Memory B cell (primary cell): ENCODE measurements around the gene RIPPLY2.
"Not testable (repeated sequence)": the region's sequence is repeated elsewhere in the genome, so short reads cannot be mapped to it uniquely, and the experiment has no call there.

ENCODE experiments used
- ATAC-seq: fragments of 150-1000 bp; cut with Tn5 transposase; 2 replicates; pipeline ENCODE4 v1.10.0; 2021; ENCODE audit warnings: low read depth, mild to moderate bottlenecking, moderate library complexity
- DNase-seq, 2 donors: peaks; one replicate each; pipeline ENCODE4 v3.0.0; 2022; ENCODE audit warnings: low spot score in 2 of 2
- H3K27ac Mint-ChIP-seq: one replicate; pipeline ENCODE4 v1.8.0; 2022; ENCODE audit warnings: mild to moderate bottlenecking, moderate library complexity, mixed read lengths
- H3K27me3 Mint-ChIP-seq: one replicate; pipeline ENCODE4 v1.8.0; 2022; ENCODE audit warnings: mixed read lengths
- H3K36me3 Mint-ChIP-seq: one replicate; pipeline ENCODE4 v1.8.0; 2022; ENCODE audit warnings: mild to moderate bottlenecking, mixed read lengths
- H3K4me1 Mint-ChIP-seq: one replicate; pipeline ENCODE4 v1.8.0; 2022; ENCODE audit warnings: mixed read lengths
- H3K4me3 Mint-ChIP-seq: one replicate; pipeline ENCODE4 v1.8.0; 2022; ENCODE audit warnings: mild to moderate bottlenecking, moderate library complexity, mixed read lengths
- H3K9me3 Mint-ChIP-seq: one replicate; pipeline ENCODE4 v1.8.0; 2022; ENCODE audit warnings: mixed read lengths

The RIPPLY2 gene, protein sequence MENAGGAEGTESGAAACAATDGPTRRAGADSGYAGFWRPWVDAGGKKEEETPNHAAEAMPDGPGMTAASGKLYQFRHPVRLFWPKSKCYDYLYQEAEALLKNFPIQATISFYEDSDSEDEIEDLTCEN

DNA sequence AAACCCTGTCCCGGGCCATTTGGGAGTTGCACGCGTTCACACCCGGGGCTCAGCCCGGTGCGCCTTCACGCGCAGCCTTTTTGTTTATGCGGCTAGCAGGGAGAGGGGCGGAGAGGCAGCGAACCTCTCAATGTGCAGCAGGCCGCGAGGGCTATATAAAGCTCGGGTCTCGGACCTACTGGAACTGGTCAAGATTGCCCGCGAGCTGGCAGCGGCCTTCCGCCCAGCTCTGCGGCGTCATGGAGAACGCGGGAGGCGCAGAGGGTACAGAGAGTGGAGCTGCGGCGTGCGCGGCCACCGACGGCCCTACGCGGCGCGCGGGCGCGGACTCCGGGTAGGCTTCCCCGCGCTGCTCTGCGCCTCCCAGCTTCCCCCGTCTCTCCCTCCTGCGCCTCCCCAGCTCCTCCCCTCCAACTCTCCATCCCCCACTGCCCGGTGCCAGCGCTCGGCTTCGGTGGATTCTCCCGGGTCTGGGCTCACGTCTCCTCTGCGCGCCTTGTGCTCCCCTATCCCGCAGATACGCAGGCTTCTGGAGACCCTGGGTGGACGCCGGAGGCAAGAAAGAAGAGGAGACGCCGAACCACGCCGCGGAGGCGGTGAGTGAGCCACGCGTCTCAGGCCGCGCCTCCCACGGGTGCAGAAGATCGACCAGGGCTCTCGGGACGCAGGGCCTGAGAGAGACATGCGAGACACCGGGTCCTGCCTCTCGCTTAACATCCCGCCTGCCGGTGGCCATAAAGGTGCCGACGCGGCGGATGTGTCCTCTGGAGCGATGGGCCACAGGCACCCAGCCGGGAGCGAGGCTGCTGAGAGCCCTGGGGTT is at the start of gene RIPPLY2:
Gene RIPPLY2 (plus strand): TSS at position 183 of the 823 bp plus-strand sequence. CDS start 57 bp downstream, at position 240.
- H3K4me3 Mint-ChIP-seq: peak within 1 kb of the TSS; percentile 79
- no peaks in the 10 kb centered on the region for H3K9me3 Mint-ChIP-seq
- no peaks in the 10 kb centered on the region for H3K36me3 Mint-ChIP-seq
- no peak within 1 kb of the TSS for H3K27ac Mint-ChIP-seq
- DNase-seq (peak in 1 of 2 donors; percentile 1), ATAC-seq (peak; percentile 51)
- peaks cover 35% of the 10 kb centered on the region for H3K27me3 Mint-ChIP-seq
- H3K4me1 Mint-ChIP-seq: peaks cover 11% of the 10 kb centered on the region

DNA sequence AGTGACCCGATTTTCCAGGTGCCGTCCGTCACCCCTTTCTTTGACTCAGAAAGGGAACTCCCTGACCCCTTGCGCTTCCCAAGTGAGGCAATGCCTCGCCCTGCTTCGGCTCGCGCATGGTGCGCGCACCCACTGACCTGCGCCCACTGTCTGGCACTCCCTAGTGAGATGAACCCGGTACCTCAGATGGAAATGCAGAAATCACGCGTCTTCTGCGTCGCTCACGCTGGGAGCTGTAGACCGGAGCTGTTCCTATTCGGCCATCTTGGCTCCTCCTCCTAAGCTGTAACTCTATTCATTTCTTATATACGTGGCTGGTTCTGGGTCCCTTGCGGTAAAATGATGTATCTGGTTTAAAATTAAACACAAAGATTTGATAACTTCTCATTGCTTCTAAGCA is 49.7 kb upstream of the RIPPLY2 start:
- not testable (repeated sequence) for ATAC-seq, H3K27me3 Mint-ChIP-seq, DNase-seq, H3K27ac Mint-ChIP-seq, H3K4me3 Mint-ChIP-seq, H3K4me1 Mint-ChIP-seq, H3K9me3 Mint-ChIP-seq, H3K36me3 Mint-ChIP-seq

DNA sequence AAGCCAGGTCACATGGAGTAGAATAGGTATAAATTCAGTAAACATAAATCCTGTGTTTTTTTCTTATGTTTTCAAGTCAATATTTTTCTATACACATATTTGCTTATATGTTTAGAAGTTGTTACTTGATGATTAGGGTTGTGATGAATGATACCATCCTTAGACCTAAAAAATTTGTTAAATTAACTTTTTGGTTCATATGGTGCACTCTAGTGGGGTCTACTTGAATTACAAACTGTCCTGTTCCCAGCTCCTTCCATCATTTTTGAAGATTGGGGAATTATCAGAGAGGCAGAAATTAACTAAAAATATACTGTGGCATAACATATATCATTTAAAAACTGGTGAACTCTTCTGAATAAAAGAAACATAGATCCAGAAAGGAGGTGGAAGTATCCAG is 48.3 kb upstream of the RIPPLY2 start:
- Mint-ChIP-seq H3K9me3 (peaks cover 6% of the 10 kb centered on the region), H3K27ac (no peak overlapping the region), H3K36me3 (no peaks in the 10 kb centered on the region), H3K4me3 (no peak overlapping the region), H3K27me3 (peaks cover 5% of the 10 kb centered on the region), H3K4me1 (no peaks in the 10 kb centered on the region)
- ATAC-seq (no peak), DNase-seq (no peak)

DNA sequence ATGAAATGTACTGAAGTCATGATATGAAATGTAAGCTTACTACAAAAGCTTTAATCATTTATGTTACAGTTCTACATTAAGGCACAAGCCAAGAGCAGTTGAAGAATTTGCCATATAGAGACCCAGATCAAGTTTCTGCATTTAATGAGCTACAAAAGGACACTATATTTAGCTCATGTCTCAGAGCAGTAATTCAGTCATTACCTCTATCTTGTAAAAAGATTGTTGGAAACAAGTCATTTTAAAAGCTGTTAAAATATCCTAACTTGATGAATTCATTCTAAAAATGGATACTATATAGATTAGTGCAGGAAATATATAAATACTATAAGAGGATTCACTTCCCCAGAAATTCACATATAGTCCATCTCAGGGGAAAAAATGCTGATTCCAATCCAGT is 45.2 kb upstream of the RIPPLY2 start:
- Mint-ChIP-seq H3K27me3 (peaks cover 5% of the 10 kb centered on the region), H3K36me3 (no peaks in the 10 kb centered on the region), H3K27ac (no peak overlapping the region), H3K4me3 (no peak overlapping the region), H3K4me1 (no peaks in the 10 kb centered on the region), H3K9me3 (peaks cover 6% of the 10 kb centered on the region)
- ATAC-seq (no peak), DNase-seq (no peak)

DNA sequence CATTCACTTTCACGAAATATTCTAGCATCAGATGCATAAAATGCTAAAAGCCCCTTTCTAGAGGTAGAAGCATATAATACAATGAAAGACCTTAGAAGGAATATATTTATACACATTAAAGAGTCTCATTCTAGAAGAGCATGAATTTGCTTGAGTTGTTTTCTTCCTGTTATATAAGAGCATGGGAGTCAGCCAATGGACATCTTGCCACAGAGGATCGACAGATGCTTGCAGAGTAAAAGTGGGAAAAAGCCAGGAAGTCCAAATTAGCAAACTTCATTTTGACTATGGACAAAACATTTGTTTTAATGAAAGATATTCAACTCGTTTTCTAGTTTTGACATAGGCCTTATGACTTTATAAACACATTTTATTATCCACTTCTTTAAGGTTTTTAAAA is 44.2 kb upstream of the RIPPLY2 start:
- H3K4me3 Mint-ChIP-seq: no peak overlapping the region
- H3K27me3 Mint-ChIP-seq: peaks cover 2% of the 10 kb centered on the region
- ATAC-seq (no peak), DNase-seq (no peak)
- peaks cover 5% of the 10 kb centered on the region for H3K9me3 Mint-ChIP-seq
- H3K4me1 Mint-ChIP-seq: no peaks in the 10 kb centered on the region
- no peak overlapping the region for H3K27ac Mint-ChIP-seq
- H3K36me3 Mint-ChIP-seq: no peaks in the 10 kb centered on the region

DNA sequence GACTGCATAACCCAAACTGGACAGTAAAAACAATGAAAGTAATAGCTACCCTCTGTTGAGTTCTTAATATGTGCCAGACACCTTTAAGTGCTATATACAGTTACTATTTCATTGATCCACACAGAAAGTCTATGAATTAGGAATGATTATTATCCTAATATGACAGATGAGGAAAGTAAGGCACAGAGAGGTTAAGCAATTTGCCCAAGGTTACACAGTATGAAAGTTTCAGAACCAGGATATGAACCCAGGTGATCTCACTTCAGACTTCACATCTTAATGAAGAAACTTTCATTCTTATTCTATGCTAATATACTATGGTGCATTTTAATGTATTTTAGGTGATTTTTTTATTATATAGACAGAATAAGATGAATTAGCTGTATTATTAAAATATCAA is 40.6 kb upstream of the RIPPLY2 start:
- H3K36me3 Mint-ChIP-seq: no peaks in the 10 kb centered on the region
- no peak overlapping the region for H3K4me3 Mint-ChIP-seq
- DNase-seq (no peak), ATAC-seq (no peak)
- no peaks in the 10 kb centered on the region for H3K4me1 Mint-ChIP-seq
- H3K27ac Mint-ChIP-seq: no peak overlapping the region
- no peaks in the 10 kb centered on the region for H3K9me3 Mint-ChIP-seq
- H3K27me3 Mint-ChIP-seq: no peaks in the 10 kb centered on the region

DNA sequence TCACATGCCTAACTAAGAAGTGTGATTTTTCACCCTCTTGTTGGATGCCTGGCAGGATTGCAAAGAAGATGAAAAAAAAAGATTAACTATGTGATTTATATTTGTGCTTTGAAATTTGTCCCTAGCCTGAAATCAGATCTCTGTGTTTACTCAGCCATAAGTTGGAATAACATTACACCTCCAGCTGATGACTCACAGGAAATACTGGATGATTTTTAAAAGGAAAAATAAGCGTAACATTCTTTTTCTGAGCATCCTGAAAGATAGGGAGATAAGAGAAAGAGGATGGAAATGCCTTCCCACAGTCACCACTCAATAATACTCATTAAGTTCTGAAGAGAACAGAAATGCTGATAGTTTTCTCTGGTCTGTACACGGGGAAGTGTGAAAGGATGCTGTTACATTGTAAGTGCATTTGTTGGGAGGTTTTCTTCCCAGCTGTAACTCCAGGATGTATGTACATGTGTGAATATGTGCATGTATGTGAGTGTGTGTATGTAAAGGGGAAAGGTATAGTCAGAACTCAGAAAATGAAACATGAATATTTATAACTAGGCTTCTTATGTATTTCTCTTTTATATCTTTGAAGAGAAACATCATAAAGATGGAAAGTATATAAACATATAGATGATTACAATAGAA is 37.4 kb upstream of the RIPPLY2 start:
- H3K9me3 Mint-ChIP-seq: no peaks in the 10 kb centered on the region
- no peaks in the 10 kb centered on the region for H3K36me3 Mint-ChIP-seq
- H3K27ac Mint-ChIP-seq: no peak overlapping the region
- H3K4me1 Mint-ChIP-seq: no peaks in the 10 kb centered on the region
- no peak overlapping the region for H3K4me3 Mint-ChIP-seq
- ATAC-seq (no peak), DNase-seq (no peak)
- H3K27me3 Mint-ChIP-seq: peaks cover 2% of the 10 kb centered on the region

DNA sequence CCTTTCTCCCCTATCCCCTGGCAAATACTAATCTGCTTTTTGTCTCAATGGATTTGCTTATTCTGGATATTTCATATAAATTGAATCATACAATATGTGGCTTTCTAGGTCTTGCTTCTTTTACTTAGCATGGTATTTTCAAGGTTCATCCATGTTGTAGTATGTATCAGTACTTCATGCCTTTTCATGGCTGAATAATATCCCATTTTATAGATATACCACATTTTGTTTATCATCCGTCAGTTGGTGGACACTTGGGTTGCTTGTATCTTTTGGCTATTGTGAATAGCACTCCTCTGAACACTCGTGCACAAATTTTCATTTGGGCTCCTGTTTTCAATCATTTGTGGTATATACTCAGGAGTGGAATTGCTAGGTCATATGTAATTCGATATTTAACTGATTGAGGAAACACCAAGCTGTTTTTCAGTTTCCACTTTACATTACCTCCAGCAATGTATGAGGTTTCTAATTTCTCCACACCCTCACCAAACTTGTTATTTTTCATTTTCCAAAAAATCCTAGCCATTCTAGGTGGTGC is 30.5 kb upstream of the RIPPLY2 start:
- DNase-seq (no peak), ATAC-seq (no peak)
- H3K27ac Mint-ChIP-seq: no peak overlapping the region
- no peaks in the 10 kb centered on the region for H3K9me3 Mint-ChIP-seq
- peaks cover 2% of the 10 kb centered on the region for H3K27me3 Mint-ChIP-seq
- no peaks in the 10 kb centered on the region for H3K4me1 Mint-ChIP-seq
- no peak overlapping the region for H3K4me3 Mint-ChIP-seq
- H3K36me3 Mint-ChIP-seq: no peaks in the 10 kb centered on the region

DNA sequence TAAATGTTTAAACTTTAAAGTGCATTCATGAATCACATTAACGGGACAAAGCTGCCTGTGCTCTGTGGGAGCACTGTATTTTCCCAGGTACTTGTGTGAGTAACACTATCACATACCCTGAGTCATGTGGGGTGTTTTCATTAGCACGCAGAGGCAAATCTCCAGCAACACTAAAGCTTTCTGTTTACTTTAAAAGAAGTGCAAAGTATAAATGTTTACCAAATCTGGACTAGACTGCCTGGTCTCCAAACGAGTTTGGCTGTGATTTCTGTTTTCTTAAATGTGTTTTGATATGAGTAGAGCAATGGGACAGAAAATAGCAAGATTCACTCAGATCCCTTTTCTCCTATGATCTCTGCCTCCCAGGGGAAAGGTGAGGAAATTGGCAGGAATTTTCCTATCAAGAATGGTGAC is 28.8 kb upstream of the RIPPLY2 start:
- H3K9me3 Mint-ChIP-seq: no peaks in the 10 kb centered on the region
- ATAC-seq (no peak), DNase-seq (no peak)
- no peaks in the 10 kb centered on the region for H3K36me3 Mint-ChIP-seq
- H3K4me3 Mint-ChIP-seq: no peak overlapping the region
- H3K27me3 Mint-ChIP-seq: no peaks in the 10 kb centered on the region
- no peak overlapping the region for H3K27ac Mint-ChIP-seq
- H3K4me1 Mint-ChIP-seq: no peaks in the 10 kb centered on the region

DNA sequence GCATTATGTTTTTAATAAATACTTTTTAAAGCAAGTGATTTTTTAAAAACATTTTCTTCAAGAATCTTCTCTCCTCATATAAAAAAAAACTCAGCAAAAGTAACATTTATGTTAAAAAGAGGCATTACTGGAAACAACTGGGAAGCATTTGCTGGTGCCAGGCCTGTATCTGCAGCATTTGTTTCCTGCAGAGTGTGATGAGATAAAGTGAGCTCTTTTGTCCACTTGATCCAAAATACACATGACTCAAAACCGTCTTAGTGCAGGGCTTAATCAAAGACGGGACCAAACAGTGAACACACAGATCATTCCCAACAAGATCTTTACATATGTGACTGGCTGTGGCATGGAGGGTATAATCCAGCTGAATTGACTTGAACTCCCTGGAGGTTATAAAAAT is 28.3 kb upstream of the RIPPLY2 start:
- H3K27ac Mint-ChIP-seq: no peak overlapping the region
- H3K36me3 Mint-ChIP-seq: no peaks in the 10 kb centered on the region
- no peaks in the 10 kb centered on the region for H3K4me1 Mint-ChIP-seq
- ATAC-seq: no peak
- no peaks in the 10 kb centered on the region for H3K9me3 Mint-ChIP-seq
- no peaks in the 10 kb centered on the region for H3K27me3 Mint-ChIP-seq
- DNase-seq: no peak
- no peak overlapping the region for H3K4me3 Mint-ChIP-seq

DNA sequence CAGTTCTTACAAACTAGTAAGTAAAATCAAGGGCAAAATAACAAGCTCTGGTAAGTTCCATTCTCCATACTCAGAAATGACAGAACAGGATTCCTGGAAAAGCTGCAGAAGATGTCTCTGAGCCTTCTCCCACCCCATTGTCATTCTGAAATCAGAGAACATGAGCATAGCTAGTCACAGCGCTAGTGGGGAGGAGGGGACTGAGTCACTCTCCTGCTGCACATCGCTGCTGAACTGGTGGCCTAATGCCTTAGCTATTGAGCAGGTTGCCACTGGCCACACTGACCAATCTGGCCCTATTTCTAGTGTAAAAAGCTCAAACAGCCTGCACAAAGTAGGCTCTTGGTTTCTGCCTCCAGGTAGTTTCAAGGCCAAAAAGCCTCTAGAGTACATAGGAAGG is 26.1 kb upstream of the RIPPLY2 start:
- no peak for ATAC-seq
- Mint-ChIP-seq H3K4me1 (no peaks in the 10 kb centered on the region), H3K27me3 (no peaks in the 10 kb centered on the region), H3K27ac (no peak overlapping the region), H3K4me3 (no peak overlapping the region), H3K36me3 (no peaks in the 10 kb centered on the region), H3K9me3 (no peaks in the 10 kb centered on the region)
- DNase-seq: no peak

DNA sequence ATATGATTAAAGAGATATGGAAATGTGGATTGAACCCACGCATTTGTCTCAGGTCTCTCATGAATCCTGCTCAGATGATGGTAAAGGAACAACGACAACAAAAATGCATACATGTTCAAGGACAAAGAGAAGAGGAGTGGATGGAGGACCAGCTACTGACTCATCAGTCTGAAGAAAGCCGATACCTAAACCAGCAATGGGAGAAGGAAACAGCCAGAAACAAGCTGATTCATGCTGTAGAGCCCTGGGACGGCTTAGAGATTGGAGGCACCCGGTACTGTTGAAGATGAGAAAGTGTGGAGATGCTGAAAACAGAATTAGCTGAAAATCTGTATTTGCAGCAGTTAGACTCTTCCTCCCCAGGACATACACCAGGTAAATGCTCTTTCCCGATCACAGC is 14.4 kb upstream of the RIPPLY2 start:
- Mint-ChIP-seq H3K9me3 (peaks cover 9% of the 10 kb centered on the region), H3K4me1 (no peaks in the 10 kb centered on the region), H3K36me3 (peaks cover 2% of the 10 kb centered on the region), H3K27me3 (peaks cover 12% of the 10 kb centered on the region), H3K4me3 (no peak overlapping the region), H3K27ac (no peak overlapping the region)
- ATAC-seq (no peak), DNase-seq (no peak)

DNA sequence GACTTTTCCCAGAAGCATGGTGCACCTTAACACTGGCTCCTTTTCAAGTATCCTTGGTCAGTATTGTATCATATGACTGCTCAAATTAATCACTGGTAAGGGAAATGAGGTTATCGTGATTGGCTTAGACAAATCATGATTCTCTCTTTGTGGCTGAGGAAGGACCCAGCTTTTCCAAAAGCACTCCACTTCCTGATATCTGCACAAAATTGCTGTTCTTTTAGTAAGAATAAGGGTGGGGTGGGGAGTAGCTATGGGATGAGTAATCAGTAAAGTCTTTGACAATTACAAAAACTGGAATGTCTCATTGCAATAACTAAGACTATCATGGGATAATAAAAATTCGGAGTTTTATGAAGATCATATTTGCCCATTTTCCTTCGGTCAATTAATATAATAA is 9.0 kb upstream of the RIPPLY2 start:
- no peak for ATAC-seq
- H3K27me3 Mint-ChIP-seq: peaks cover 11% of the 10 kb centered on the region
- peaks cover 6% of the 10 kb centered on the region for H3K9me3 Mint-ChIP-seq
- peaks cover 2% of the 10 kb centered on the region for H3K4me1 Mint-ChIP-seq
- H3K27ac Mint-ChIP-seq: no peak overlapping the region
- DNase-seq: no peak
- H3K4me3 Mint-ChIP-seq: no peak overlapping the region
- H3K36me3 Mint-ChIP-seq: peaks cover 2% of the 10 kb centered on the region

DNA sequence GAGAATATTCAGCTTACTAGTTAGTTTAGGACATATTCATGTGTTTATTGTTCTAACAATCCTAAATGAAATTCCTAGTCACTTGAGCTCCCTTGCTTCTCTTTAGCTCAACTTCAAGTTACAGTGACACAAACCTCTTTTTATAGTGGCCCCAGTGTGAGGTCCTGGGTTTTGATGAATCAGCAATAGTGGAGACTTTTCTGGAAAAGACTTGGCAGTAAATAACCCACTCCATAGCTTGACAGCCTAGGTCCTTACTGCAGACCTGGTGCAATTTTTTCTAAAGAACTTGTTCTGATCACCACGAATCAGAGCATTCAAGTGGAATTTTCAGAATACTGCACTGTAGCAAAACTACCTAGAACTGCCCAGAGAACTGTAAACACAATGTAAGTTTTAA is 6.9 kb upstream of the RIPPLY2 start:
- no peak overlapping the region for H3K4me3 Mint-ChIP-seq
- ATAC-seq (no peak), DNase-seq (no peak)
- H3K4me1 Mint-ChIP-seq: peaks cover 3% of the 10 kb centered on the region
- H3K27me3 Mint-ChIP-seq: peaks cover 16% of the 10 kb centered on the region
- H3K27ac Mint-ChIP-seq: no peak overlapping the region
- peaks cover under 1% of the 10 kb centered on the region for H3K9me3 Mint-ChIP-seq
- H3K36me3 Mint-ChIP-seq: peaks cover under 1% of the 10 kb centered on the region
